BLaER1 treated with 17β-estradiol and CSF1 and Interleukin-3, amounts not matched to agents 10 nM and 100 nM (cell line): ENCODE results near the gene PPP4C.

ENCODE experiments used
- H3K27ac ChIP-seq, 11 experiments: shearing (Covaris generic); formaldehyde crosslinking; 2 replicates each; pipeline ENCODE4 v1.8.1; 2022
- H3K27me3 ChIP-seq, 11 experiments: shearing (Covaris generic); formaldehyde crosslinking; 2 replicates each; pipeline ENCODE4 v1.8.1; 2022
- H3K36me3 ChIP-seq, 11 experiments: shearing (Covaris generic); formaldehyde crosslinking; 2 replicates each; pipeline ENCODE4 v1.8.1; 2022
- H3K4me1 ChIP-seq, 10 experiments: shearing (Covaris generic); formaldehyde crosslinking; 2 replicates each; pipeline ENCODE4 v1.8.1; 2022
- H3K4me2 ChIP-seq, 11 experiments: shearing (Covaris generic); formaldehyde crosslinking; 2 replicates each; pipeline ENCODE4 v1.8.1; 2022
- H3K4me3 ChIP-seq, 10 experiments: shearing (Covaris generic); formaldehyde crosslinking; 2 replicates each; pipeline ENCODE4 v1.8.1; 2022
- H3K9ac ChIP-seq, 11 experiments: shearing (Covaris generic); formaldehyde crosslinking; 2 replicates each; pipeline ENCODE4 v1.8.1; 2022
- H3K9me3 ChIP-seq, 11 experiments: shearing (Covaris generic); formaldehyde crosslinking; replicated peaks in 1 of 11; 2 replicates each; pipeline ENCODE4 v1.8.1; 2022
- H4K20me1 ChIP-seq, 11 experiments: shearing (Covaris generic); formaldehyde crosslinking; 2 replicates each; pipeline ENCODE4 v1.8.1; 2022
- Cebpa-rat ChIP-seq, 11 experiments: shearing (Covaris generic); IDR thresholded peaks; 2 replicates each; pipeline ENCODE4 v1.8.1; 2022

Gene PPP4C

DNA sequence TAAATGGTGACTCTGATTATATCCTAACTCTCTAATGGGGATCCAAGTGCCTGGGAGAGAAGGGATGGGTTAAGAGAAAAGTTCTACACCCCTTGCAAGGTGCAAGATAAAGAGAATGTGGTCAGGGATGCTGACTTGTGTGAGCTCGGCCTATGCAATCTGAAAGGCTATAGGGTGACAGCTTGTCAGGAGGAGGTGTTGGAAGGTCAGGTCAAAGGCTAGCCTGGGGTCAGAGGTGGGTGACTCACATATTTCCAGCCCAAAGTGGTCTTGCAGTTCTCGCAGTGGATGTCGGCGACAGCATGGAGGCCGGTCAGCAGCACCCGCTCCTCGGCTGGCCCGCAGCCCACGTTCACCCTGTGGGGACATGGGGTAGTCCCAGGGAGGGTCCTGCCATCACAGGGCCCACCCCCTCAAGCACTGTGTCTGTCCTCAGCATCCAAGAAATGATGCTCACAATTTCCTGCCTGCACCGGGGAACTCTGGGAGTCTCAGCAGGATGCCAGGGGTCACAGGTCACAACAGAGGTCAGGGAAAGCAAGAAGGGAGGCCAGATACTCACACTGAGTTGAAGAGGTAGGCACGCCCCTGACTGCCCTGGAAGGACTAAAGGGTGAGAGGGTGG is 18.9 kb downstream of the PPP4C start:
- Histone ChIP-seq H3K4me2 (peak overlapping the region; percentile 85 to 100 (median 99)), H3K27ac (peak overlapping the region in 10 of 11 experiments; percentile 71 to 95 (median 92); a peak in 19 of 22 replicates), H3K4me1 (peaks cover 46 to 62% (median 58%) of the 10 kb centered on the region in 10 experiments), H3K27me3 (no peaks in the 10 kb centered on the region), H3K4me3 (peak overlapping the region; percentile 63 to 88 (median 70)), H3K9me3 (peaks cover 33 to 34% (median 34%) of the 10 kb centered on the region in 11 experiments), H4K20me1 (peaks cover 0 to 13% (median 0%) of the 10 kb centered on the region in 11 experiments; a peak in 2 of 22 replicates), H3K36me3 (peaks cover 7 to 38% (median 21%) of the 10 kb centered on the region in 11 experiments; a peak in 18 of 22 replicates), H3K9ac (peak overlapping the region; percentile 76 to 90 (median 83))
- TF ChIP-seq Cebpa-rat (IDR thresholded peaks at IDR 0.05) = no peak

DNA sequence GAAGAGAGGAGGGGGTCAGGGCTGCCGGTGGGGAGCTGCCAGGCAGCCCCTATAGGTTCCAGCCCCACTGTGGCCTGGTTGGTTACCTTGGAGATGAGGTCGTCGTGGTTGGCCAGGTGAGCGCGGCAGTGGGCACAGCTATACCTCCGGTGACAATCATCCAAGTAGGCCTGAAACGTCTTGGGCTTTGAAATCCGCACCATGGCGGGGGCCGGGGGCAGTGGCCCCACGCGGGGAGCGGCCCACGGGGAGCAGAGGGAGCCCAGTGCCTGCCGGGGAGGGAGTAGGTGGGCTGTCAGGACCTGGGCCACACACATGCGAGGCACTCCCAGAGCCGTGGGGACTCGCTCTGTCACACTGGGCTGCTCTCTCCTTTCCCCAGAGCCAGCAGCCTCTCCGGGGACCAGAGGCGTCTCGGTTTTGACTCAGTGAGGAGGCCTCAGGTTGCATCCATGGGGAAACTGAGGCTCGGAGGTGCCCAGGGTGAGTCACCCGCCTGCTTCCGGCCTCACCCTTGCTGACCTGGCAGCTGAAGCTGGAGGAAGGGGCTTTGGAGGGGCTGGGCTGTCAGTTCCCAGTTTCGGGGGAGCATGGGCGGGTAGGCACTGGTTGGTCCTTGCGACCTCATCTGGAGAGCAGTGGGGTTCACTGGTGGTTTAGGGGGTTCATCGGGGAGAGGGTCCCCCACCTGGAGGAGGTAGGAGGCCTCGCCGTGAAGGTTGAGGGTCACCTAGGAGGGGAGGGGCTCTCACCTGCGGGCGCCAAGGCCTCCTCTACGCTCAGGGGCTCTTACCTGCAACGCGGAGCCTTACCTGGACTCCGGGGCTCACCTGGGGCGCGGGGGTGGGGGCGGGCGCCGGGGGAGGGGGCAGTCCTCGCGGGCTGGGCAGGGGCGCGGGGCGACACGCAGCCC is 19.6 kb downstream of the PPP4C start:
- H3K4me2 ChIP-seq = peak overlapping the region; percentile 85 to 100 (median 99)
- H3K4me1 ChIP-seq = peaks cover 43 to 61% (median 52%) of the 10 kb centered on the region in 10 experiments
- H3K27ac ChIP-seq = peak overlapping the region; percentile 61 to 95 (median 91)
- H3K9ac ChIP-seq = peak overlapping the region; percentile 76 to 90 (median 83)
- peaks cover 37 to 42% (median 42%) of the 10 kb centered on the region in 11 experiments for H3K9me3 ChIP-seq
- H3K27me3 ChIP-seq = no peaks in the 10 kb centered on the region
- no peak for TF ChIP-seq Cebpa-rat (IDR thresholded peaks at IDR 0.05)
- H3K36me3 ChIP-seq = peaks cover 7 to 38% (median 21%) of the 10 kb centered on the region in 11 experiments; a peak in 18 of 22 replicates
- peak overlapping the region; percentile 63 to 88 (median 70) for H3K4me3 ChIP-seq
- peaks cover 0 to 13% (median 0%) of the 10 kb centered on the region in 11 experiments; a peak in 2 of 22 replicates for H4K20me1 ChIP-seq

DNA sequence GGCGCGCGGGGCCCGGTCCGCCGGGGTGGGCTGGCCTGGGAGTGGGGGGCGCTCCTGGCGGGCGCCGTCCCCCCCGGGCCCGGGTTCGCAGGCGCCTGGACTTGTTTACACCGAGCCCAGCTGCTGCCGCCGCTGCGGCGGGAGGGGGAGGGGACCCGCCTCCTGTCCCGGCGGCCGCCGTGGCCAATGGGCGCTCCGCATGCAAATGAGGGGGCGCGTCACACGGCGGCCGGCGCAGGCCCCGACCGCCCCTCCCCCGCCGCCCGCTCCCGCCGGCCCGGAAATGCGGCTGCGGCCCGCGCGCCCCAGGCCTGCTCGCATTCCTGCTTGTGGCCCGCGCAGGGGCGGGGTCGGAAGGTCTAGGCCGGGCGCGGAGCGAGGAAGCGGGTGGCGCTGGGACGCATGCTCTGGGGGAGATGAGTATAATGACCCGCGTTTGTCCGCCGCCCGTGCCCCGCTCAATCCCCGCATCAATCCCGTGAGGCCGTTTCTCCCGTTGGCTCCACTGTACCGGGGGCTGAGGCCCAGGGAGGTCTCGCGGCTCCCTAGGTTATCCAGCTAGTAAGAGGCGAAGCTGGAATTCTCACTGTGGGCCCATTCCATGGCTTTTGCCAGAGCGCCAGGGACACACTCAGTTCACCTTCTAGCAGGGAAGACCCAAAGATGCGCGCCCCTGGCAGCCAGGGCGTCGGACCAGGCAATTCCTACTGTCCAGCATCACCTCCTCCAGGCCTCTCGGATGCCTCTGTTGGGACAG is 20.5 kb downstream of the PPP4C start, which contains the start of gene YPEL3:
TSS of gene YPEL3 (minus strand) at position 109 of the 757 bp plus-strand sequence. CDS start 731 bp downstream, outside the sequence.
- peak within 1 kb of the TSS; percentile 78 to 95 (median 92) for H3K27ac ChIP-seq
- peak within 1 kb of the TSS; percentile 76 to 90 (median 83) for H3K9ac ChIP-seq
- peak within 1 kb of the TSS; percentile 85 to 100 (median 99) for H3K4me2 ChIP-seq
- peak within 1 kb of the TSS; percentile 63 to 88 (median 70) for H3K4me3 ChIP-seq
- peaks cover 34 to 52% (median 44%) of the 10 kb centered on the region in 10 experiments for H3K4me1 ChIP-seq
- no peak for TF ChIP-seq Cebpa-rat (IDR thresholded peaks at IDR 0.05)
- H4K20me1 ChIP-seq = peaks cover 0 to 13% (median 0%) of the 10 kb centered on the region in 11 experiments; a peak in 2 of 22 replicates
- peaks cover 39 to 51% (median 47%) of the 10 kb centered on the region in 11 experiments for H3K9me3 ChIP-seq
- H3K36me3 ChIP-seq = peaks cover 7 to 38% (median 21%) of the 10 kb centered on the region in 11 experiments; a peak in 18 of 22 replicates
- H3K27me3 ChIP-seq = no peaks in the 10 kb centered on the region

DNA sequence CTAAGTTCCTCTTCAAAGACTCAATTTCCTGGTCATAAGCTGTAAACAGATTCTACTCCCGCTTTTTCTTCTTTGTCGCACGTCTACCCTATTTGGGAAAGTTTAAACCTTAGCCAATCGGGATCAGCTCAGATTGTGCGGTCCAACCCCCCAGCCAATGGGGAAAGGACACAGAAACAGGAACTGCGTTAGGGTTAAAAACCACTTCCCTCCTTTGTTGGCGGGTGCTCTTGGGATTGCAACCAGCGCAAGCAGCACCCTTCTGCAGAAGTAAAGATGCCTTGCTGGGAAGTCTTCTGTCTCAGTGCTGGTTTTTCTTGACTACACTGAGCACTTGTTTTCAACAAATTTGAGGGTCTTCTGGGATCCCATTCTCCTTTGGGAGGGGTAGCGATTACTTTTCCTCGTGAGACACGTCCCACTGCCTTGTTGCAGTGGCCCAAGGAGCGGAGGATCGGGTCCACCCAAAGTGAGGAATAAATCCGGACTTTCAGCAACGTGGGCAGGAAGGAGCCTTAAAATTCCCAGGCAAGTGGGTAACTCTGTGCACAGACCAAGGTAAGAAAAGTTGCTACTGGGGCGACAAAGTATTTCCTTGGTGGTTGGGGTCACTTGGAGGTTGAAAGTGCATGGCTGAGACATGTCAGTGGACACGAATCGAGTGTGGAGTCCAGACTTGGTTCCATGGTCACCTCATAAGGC is 21.2 kb downstream of the PPP4C start:
- Histone ChIP-seq H3K27ac (peak overlapping the region; percentile 78 to 95 (median 92); a peak in 21 of 22 replicates), H4K20me1 (peaks cover 0 to 13% (median 0%) of the 10 kb centered on the region in 11 experiments; a peak in 2 of 22 replicates), H3K4me3 (peak overlapping the region; percentile 47 to 88 (median 68); a peak in 17 of 20 replicates), H3K9ac (peak overlapping the region in 10 of 11 experiments; percentile 76 to 89 (median 83); a peak in 17 of 22 replicates), H3K4me1 (peaks cover 32 to 48% (median 39%) of the 10 kb centered on the region in 10 experiments), H3K4me2 (peak overlapping the region in 9 of 11 experiments; percentile 64 to 100 (median 68); a peak in 14 of 22 replicates), H3K27me3 (no peaks in the 10 kb centered on the region), H3K9me3 (peaks cover 39 to 56% (median 47%) of the 10 kb centered on the region in 11 experiments), H3K36me3 (peaks cover 7 to 38% (median 21%) of the 10 kb centered on the region in 11 experiments; a peak in 18 of 22 replicates)
- TF ChIP-seq Cebpa-rat (IDR thresholded peaks at IDR 0.05) = no peak

DNA sequence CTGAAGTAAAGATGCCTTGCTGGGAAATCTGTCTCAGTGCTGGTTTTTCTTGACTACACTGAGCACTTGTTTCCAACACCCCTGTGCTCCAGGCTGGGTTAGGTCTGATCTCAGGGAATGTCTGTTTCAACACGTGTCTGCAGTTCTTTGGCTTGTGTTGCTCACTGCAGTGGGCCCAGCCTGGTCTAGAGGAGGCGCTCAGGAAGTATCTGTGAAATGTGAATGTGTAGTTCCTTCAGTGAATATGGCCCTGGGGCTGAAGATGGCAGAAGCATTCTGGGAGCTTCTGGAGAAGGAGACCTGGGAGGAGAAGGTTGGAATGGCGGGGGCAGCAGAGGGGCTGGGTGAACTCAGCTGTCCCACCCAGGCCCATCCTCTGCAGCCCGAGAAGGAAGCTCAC is 28.3 kb downstream of the PPP4C start:
- peaks cover 13 to 47% (median 33%) of the 10 kb centered on the region in 11 experiments for H3K9me3 ChIP-seq
- H3K27me3 ChIP-seq = no peaks in the 10 kb centered on the region
- H3K27ac ChIP-seq = no peak overlapping the region
- H4K20me1 ChIP-seq = no peaks in the 10 kb centered on the region
- no peak overlapping the region for H3K4me2 ChIP-seq
- H3K4me1 ChIP-seq = peaks cover 0 to 9% (median 3%) of the 10 kb centered on the region in 10 experiments; a peak in 7 of 20 replicates
- H3K9ac ChIP-seq = no peak overlapping the region
- no peak for TF ChIP-seq Cebpa-rat (IDR thresholded peaks at IDR 0.05)
- H3K4me3 ChIP-seq = no peak overlapping the region
- peaks cover 29 to 69% (median 52%) of the 10 kb centered on the region in 11 experiments for H3K36me3 ChIP-seq

DNA sequence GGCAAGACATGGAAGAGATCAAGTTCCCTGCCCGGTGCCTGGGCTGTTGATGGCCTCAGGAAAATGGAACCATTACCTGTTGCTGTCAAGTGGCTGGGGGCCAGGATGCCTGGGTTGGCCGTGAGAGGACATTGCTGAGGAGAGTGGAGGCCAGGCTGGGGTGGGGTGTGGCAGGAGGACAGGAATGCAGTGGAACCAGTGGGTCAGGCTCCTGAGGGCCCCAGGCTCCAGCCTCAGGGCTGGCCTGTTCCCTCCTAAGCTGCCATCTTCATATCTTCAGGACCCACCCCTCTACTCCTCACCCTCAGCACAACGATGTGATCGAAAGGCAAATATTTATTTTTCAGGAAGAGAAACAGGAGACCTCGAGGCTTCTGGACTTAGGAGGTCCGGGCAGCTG is 28.7 kb downstream of the PPP4C start:
- no peak overlapping the region for H3K27ac ChIP-seq
- peaks cover 0 to 9% (median 3%) of the 10 kb centered on the region in 10 experiments; a peak in 7 of 20 replicates for H3K4me1 ChIP-seq

DNA sequence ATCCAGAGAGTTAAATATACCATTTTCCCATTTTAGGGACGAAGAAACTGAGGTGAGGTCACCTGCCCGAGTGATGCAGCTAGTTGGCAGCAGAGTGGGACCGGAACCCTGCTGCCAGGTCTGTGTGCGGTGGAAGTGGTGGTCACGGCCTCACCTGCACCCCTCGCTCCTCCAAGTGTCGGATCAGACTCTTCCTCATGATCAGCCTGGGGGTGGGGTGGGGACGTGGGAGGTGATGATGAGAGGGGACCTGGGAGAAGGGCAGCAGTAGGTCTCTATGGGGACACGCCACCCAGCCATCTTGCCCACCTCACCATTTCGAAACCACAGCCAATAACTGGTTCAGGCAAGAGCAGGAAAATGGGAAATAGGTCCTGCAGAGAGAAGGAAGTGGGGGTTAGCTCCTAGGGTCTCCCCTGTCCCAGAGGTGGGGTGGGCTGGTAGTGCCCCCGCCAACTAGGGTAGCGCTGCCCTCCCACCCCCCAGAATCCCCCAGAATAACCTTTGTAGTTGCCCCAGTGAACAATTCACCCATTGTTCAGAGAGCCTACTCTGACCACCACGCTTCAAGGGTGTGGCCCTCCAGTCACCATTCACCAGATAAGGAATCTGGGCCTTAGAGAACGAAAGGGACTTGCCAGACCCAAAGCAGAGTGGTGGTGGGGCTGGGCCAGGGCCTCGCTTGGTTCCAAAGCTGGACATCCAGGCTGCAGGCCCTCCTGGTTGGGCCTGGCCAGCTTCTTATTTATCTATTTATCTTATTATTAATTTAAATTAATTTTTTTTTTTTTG is 32.5 kb downstream of the PPP4C start:
- Histone ChIP-seq H3K4me2 (no peak overlapping the region), H3K4me3 (no peak overlapping the region), H4K20me1 (no peaks in the 10 kb centered on the region), H3K4me1 (peaks cover 0 to 2% (median 0%) of the 10 kb centered on the region in 10 experiments; a peak in 2 of 20 replicates), H3K27ac (no peak overlapping the region), H3K36me3 (peaks cover 31 to 98% (median 68%) of the 10 kb centered on the region in 11 experiments), H3K9ac (no peak overlapping the region), H3K9me3 (peaks cover 0 to 13% (median 5%) of the 10 kb centered on the region in 11 experiments; a peak in 15 of 22 replicates), H3K27me3 (no peaks in the 10 kb centered on the region)
- no peak for TF ChIP-seq Cebpa-rat (IDR thresholded peaks at IDR 0.05)

More for the DNA sequence above, 28.7 kb downstream of the PPP4C start:
- no peak overlapping the region for H3K9ac ChIP-seq
- H3K4me3 ChIP-seq = no peak overlapping the region
- H3K36me3 ChIP-seq = peaks cover 31 to 72% (median 56%) of the 10 kb centered on the region in 11 experiments
- peaks cover 9 to 43% (median 29%) of the 10 kb centered on the region in 11 experiments; a peak in 21 of 22 replicates for H3K9me3 ChIP-seq
- no peaks in the 10 kb centered on the region for H4K20me1 ChIP-seq
- H3K27me3 ChIP-seq = no peaks in the 10 kb centered on the region
- TF ChIP-seq Cebpa-rat (IDR thresholded peaks at IDR 0.05) = no peak
- H3K4me2 ChIP-seq = no peak overlapping the region
